GM18505 (cell line): ENCODE results near the gene UBAP2L.

Source experiments
- ATAC-seq: cut with Tn5 transposase; IDR thresholded peaks from one replicate; pipeline ENCODE4 v1.9.1; 2021; ENCODE audit not compliant: unreplicated experiment
- POLR2A ChIP-seq: IDR thresholded peaks from 4 replicates; pipeline ENCODE4 v1.6.1; 2011; ENCODE audit warnings: borderline replicate concordance; ENCODE audit not compliant: insufficient read depth, insufficient read length; ENCODE audit errors: extremely low read depth

Gene UBAP2L

GRCh38 chr1:154318386-154318785, 97.6 kb downstream of the UBAP2L start:
- no peak for ATAC-seq

More at GRCh38 chr1:154318386-154318785, 97.6 kb downstream of the UBAP2L start:
- TF ChIP-seq POLR2A: no peak
